GM12878 (cell line): ENCODE measurements around the gene KCTD16.

Source experiments
- FOXK2 ChIP-seq: fragments of 450-650 bp; IDR thresholded peaks from 2 replicates; pipeline ENCODE4 v1.6.1; 2017; ENCODE audit warnings: mild to moderate bottlenecking, moderate library complexity
- MAX ChIP-seq: IDR thresholded peaks from 2 replicates; pipeline ENCODE4 v1.6.1; 2012; ENCODE audit warnings: low read depth, low read length, improper control_type of control experiment
- POLR2AphosphoS5 ChIP-seq: IDR thresholded peaks from 2 replicates; pipeline ENCODE4 v1.6.1; 2011; ENCODE audit warnings: mild to moderate bottlenecking, low read length, inconsistent platforms
- SMAD1 ChIP-seq: fragments of 450-650 bp; IDR thresholded peaks from 2 replicates; pipeline ENCODE4 v1.6.1; 2018; ENCODE audit warnings: mild to moderate bottlenecking, low read depth; ENCODE audit not compliant: partially characterized antibody
- SP1 ChIP-seq: IDR thresholded peaks from one replicate; pipeline ENCODE4 v1.6.1; 2011; ENCODE audit warnings: low read depth, low read length

GRCh38 chr5:144472221-144472620, 301.5 kb downstream of the KCTD16 start:
- TF ChIP-seq POLR2AphosphoS5 (no peak), SP1 (no peak), MAX (no peak), SMAD1 (no peak), FOXK2 (no peak)
